Suppressor macrophage (primary cell): Measurements from ENCODE around the gene ABR.
A peak's percentile ranks its signal among the peaks of the same experiment; 100 is the strongest.
"Not testable (repeated sequence)": the region's sequence is repeated elsewhere in the genome, so short reads cannot be mapped to it uniquely, and the experiment has no call there.

Source experiments
- DNase-seq, 4 experiments: peaks; one replicate each; pipeline ENCODE4 v3.0.0-alpha.2; 2020 to 2022

ABR gene

GRCh38 chr17:1008008-1008761, 171.6 kb downstream of the ABR start:
- peak in 1 of 4 experiments; percentile 1 for DNase-seq

GRCh38 chr17:1007310-1008007, 172.3 kb downstream of the ABR start:
- DNase-seq = peak in 1 of 4 experiments; percentile 2

- peak in 1 of 4 experiments; percentile 2 for DNase-seq
Observed at GRCh38 chr17:1006054-1006453, 173.7 kb downstream of the ABR start.

- DNase-seq = peak in 1 of 4 experiments; percentile 3
Observed at GRCh38 chr17:1005361-1005946, 174.3 kb downstream of the ABR start.

- peak in 1 of 4 experiments; percentile 2 for DNase-seq
Observed at GRCh38 chr17:1004769-1005295, 174.9 kb downstream of the ABR start.

- DNase-seq = peak in 1 of 4 experiments; percentile 4
Observed at GRCh38 chr17:1003972-1004768, 175.6 kb downstream of the ABR start.

GRCh38 chr17:1003633-1003971, 176.2 kb downstream of the ABR start:
- no peak for DNase-seq

- peak in 1 of 4 experiments; percentile 8 for DNase-seq
Observed at GRCh38 chr17:1002771-1003555, 176.8 kb downstream of the ABR start.

GRCh38 chr17:1002412-1002753, 177.4 kb downstream of the ABR start:
- peak in 1 of 4 experiments; percentile 3 for DNase-seq

- DNase-seq = peak in 1 of 4 experiments; percentile 5
Observed at GRCh38 chr17:1001640-1002411, 178.0 kb downstream of the ABR start.

- DNase-seq = peak in 1 of 4 experiments; percentile 7
Observed at GRCh38 chr17:1000597-1001461, 179.0 kb downstream of the ABR start.

GRCh38 chr17:998111-998510, 181.7 kb downstream of the ABR start:
- DNase-seq = peak in 1 of 4 experiments; percentile 12

GRCh38 chr17:996554-997344, 183.0 kb downstream of the ABR start, which contains the start of gene TIMM22:
Gene TIMM22 (plus strand): TSS chr17:997129. CDS start chr17:997143, 14 bp downstream.
- DNase-seq = peak; percentile 98 to 99 (median 98)

GRCh38 chr17:995324-995723, 184.5 kb downstream of the ABR start:
- not testable (repeated sequence) for DNase-seq

GRCh38 chr17:992933-993332, 186.8 kb downstream of the ABR start:
- DNase-seq = no peak

GRCh38 chr17:988561-988960, 191.2 kb downstream of the ABR start:
- no peak for DNase-seq

- DNase-seq = no peak
Observed at GRCh38 chr17:987931-988330, 191.8 kb downstream of the ABR start.

- DNase-seq = no peak
Observed at GRCh38 chr17:986322-986929, 193.4 kb downstream of the ABR start.
